NCI-H187 (cell line): ENCODE measurements around the gene SCFD2.

Source experiments
- DNase-seq, 2 experiments: peaks; one replicate each; lab custom pipeline; 2025; lab: John Stamatoyannopoulos, UW

Gene SCFD2

DNA sequence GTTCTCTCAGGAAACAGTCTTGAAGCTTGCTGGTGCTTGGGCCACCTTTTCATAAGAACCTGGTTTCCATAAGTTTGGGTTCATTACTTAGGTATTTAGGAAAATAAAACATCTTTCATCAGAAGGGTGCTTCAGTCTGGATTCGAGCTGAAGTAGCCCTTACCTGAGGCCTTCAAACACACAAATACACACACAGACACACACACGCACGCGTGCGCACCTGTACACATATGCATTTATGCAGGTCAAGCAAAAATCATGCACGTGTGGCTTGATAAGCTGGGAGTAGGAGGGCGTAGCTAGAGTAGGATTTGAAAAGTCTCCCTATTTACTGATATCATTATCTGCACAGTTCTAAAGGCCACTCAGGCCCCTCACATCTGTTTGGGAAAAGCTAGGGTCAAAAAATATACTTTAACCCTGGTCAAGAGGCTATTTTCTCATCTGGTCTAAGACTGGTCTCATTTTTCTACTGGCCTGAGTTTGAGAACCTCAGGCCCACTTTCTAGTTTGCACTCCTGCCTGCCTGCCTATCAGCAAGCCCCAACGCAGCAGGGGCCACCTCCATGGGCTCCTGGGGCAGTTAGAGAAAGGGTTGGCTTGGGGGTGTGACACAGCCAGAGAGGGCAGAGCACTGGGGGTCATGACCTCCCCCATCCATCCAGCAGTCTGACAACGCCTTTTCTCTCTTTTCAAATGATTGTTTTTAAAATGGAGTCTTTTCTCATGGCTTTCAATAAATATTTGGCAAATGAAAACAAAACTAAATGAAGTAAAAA lies 439.5 kb downstream of the SCFD2 start:
- DNase-seq: no peak

DNA sequence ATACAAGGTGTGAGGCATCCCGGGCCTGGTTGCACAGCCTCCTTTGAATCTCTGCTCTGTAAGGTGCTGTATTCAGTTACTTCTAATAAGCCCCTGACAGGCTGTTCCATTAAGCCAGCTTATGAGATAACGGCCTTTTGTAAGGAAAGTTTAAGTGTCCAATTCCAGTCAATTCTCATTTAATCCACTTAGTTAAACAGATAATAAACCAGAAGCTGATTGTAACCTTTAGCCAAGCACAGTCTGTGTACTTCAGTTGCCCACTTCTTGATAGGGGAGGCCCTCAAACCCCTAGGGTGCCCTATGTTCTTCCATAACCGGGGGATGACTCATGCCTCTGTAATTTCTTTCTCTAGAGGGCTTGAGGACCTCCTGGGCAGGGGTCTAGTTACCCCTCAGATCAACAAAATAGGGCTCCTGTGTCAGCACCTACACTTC lies 440.3 kb downstream of the SCFD2 start:
- DNase-seq: no peak

DNA sequence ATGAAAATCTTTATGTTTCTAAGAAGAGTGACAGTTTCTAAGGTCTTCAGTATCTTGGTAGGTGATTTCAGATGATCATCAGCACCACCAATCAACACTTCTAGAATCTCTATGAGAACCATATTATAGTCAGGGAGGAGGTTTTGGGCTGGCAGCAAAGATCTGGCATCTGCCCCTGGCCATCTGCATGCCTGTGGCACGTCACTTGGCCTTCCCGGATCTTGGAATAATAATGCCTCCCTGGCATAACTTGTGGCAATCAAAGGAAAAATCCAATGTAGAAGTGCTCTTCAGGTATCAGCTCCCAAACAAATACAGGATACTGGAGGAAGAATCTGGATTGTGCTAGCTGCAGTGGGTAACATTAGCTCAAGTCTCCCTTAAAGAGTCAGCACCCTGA lies 446.4 kb downstream of the SCFD2 start:
- DNase-seq: no peak

DNA sequence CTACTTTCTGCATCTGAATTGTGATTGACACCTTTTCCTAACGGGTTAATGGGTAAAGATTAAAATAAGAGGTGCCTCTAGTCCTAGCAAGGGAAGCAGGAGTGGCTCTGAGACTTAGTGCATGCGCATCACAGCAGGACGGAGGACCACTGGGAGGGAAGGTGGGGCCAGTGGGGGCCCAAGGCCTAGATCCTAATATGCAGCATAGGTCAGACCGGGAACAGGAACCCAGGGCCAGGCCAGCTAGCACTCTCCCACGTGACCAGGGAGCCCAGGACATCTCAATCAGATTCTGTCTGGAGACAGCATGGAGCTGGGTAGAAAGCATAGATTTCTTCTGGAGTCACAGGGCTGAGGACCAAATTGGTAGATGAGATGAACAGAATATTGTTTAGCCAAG lies 448.0 kb downstream of the SCFD2 start:
- no peak for DNase-seq

DNA sequence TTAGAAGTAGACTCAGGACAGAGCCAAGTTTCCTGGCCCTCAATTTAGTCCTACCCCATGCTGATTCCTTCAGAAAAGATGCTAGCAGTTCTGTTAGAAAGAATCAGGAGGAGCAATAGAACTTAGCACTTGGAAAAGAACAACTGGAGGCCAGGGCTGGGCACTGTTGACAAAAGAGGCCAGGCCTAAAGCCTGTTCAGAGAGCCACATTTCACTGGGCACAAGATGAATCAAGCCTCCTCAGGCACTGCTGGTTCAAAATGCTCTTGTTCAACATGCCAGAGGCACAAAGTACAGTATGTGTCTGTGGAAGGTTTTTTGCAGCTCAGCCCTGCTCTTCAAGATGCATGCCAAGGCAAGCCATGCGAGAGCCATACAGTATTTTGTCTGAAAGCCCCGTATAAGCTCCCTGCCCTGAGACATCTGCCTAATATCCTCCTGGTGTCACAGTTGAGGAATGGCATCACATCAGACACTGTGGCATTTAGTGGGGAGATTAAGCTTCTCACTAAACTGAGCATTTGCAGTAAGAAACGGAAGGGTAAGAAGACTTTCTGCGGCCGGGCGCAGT lies 450.0 kb downstream of the SCFD2 start:
- no peak for DNase-seq

DNA sequence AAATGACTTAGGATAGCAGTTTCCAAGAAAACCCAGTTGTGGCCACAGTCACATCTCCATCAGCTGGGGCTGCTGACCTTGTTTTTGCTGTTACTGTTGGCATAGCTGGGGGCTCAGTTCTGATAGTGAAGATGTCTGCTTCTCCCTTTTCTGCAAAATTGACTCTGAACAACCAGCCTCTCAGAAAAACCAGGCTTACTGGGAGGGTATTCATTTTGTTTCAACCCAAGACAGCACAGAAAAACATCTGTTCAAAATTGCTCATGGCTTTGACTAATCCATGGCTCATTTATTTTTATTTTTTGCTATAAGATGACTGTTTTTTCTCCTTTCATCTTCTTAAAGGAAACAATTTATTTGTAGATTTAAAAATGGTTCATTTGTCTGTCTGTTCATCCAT lies 450.7 kb downstream of the SCFD2 start:
- DNase-seq: no peak

DNA sequence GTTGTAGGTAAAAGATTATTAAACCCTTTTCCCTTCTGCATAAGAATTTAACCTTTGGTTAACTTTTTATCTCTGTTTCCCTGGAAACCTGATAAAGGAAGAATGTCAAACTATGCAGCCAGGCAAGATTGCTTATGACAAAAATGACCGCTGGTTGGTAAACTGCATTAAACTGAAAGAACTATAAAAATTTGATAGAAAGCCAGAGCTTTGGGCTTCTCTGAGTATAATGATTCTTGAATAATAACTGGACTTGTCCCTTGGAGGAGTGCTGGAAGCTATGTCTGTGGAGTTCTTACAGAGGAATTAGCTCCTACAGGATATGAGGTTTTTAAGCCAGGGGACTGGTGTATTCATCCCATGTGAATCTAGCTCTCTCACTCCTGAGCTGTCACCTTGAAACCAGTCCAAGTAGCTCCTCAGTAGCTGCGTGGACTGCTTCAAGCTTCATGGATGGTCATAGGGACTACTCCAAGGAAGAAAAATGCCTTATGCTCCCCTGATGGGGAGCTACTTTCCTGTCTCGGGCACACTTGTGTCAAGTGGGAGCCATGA lies 451.7 kb downstream of the SCFD2 start:
- no peak for DNase-seq

DNA sequence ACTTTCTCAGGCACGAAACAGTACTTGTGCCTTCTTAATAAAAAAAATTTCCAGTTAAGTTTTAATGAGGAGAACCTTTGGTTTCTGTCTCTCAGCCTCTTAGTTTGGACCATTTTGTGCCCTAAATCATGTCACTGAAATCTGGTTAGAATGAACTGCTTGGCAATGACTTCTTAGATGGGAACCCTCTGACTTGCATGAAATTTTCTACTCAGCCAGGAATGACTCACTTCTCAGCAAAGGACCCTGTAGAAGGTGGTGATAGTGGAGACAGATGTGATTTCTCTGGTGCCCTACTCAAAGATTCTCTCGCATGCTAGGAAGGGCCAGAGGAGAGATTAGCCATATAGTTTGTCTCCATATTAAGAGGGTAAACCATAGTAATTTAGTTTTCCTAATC lies 453.3 kb downstream of the SCFD2 start:
- no peak for DNase-seq

DNA sequence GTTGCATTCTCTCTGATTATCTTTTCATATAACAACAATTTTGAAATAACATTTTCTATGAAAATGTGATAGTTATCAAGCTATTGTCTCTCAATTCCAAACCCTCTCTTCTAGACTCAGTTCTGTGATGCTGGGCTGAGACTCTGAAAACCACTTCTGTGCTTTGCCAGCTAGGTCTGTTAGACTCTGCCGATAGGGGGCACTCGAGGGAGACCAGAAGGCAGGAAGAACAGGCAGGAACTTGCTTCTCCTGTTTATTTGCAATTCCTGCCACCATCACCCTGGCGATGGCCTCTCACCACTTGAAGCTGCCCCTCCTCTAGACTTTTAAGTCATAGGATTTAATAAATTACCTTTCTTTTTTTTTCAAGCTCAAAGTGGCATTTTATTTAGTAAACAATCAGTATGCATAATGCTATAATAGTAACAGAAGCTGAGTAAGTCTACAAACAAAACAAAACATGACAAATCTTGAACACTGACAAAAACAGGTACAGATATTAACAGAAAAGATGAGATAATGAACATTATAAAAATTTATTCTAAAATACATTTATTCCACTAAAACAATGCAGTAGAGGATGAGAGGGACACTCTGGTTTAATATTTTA lies 454.1 kb downstream of the SCFD2 start:
- DNase-seq: peak; percentile 57 to 84

DNA sequence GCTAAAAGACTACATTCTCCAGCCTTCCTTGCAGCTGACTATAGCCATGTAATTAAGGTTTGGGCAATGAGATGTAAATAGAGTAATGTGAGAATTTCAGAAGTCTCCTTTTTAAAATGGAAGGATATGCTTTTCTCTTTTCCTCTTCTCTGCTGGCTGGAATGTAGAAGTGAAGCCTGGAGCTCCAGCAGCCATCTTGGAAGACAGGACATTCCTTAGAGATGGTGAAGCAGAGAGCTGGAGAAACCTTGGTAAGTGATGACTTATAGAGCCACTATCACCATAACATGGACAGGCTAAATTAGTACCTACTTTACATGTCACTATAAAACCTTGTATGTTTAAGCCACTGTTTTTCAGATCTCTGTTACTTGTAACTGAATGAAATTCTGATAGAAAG lies 455.7 kb downstream of the SCFD2 start:
- no peak for DNase-seq

DNA sequence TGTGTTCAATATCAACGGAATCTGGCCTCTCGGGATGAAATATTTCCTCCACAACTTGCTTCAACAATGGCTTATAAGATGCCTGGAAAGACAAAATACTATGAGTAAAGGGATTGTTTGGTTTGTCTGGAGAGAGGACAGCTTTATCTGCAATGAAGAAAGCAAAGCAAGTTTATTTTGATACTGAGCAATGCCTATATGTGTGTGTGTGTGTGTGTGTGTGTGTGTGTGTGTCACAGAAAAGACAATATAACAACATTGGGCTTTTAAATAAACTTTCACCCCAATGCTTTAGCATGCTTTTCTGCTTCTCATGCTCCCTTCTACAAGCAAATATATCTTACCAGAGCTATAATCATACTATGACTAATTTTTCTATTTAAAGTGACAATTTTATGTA lies 458.4 kb downstream of the SCFD2 start:
- DNase-seq: no peak

DNA sequence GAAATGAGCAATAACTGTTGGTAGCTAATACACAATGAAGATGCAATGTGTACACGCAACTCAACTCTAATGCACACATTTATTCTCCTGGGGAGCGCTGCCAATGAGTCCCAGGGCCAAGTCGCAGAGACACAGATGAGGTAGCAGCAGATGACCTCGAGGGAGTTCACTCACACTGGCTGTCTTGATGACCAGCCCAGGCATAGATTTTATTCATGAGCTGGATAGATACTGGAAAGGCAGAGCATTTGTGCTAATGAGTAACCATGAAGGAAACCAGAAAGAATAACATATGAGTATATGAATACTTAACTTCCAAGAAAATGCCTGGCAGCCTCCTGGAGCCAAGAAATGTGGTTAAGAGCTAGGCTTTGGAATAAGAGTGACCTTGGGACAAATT lies 461.4 kb downstream of the SCFD2 start:
- no peak for DNase-seq

DNA sequence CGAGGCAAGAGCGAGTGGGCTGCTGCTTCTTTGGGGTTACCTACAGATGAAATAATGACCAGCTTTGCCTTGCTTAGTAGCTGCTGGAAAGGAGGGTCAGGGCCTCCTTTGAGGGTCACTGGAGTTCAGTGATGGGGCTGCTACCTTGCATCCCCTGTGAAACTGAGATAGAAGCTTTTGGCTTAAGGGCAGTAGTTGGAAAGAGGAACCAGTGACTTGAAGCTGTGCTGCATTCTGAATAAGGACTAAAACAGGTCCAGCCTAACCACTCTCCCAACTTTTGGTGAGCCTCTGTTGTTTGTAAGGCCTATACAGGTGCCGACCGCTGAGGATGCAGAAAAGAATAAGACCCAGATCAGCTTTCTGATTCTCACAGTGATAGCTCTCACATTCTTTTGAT lies 462.6 kb downstream of the SCFD2 start:
- DNase-seq: no peak

DNA sequence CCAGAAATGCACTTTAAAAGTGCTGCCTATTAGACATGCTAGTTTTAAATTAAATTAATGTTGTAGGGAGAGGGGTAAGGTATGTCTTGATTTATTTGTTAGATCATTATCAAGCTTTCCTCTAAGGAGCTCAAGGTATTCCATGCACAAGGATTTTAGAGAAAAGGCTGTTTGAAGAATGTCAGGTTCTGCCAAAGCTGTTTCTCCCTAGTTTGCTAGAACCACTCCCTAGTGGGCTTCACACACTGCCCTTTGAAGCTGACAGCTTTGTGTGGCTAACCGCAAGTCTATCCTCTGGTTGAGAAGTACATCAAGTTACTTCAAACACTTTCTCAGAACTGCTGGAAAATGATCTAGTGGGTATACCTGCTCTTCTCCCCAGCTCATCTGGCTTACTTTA lies 471.4 kb downstream of the SCFD2 start:
- no peak for DNase-seq

DNA sequence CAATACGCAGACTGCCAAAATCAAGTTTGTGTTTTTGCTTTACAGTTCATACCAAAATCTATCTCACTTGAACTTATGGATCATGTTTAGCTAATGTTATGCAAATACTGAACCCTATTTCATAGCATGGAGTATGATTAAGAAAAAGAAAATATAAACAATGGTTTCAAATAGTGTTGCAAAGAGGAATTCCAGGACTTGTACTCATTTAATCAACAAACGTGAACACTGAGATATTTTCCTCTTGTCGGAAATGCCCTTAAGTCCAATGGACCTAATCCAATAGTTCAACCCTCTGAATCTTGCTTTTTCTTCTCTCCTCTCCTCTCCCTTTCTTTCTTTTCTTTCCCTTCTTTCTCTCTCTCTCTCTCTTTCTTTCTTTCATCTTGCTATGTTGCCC lies 473.0 kb downstream of the SCFD2 start:
- DNase-seq: no peak

DNA sequence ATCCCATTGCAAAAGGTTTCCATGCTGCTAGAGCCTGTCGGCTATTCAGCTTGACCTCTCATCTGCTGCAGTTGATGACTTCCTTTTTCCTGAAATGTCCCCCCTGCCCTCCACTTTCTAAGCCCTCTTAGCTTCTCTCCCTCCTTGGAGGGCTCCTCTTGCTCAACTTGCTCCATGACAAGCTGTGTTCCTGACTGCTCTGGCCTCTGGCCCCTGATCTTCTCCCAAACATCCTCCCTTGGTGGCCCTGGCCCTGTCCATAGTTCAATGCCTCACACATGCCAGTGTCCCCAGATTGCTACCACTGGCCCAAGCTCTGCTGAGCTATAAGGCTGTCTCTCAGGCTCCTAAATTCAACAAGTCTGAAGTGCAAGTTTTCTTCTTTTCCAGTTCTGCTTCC lies 474.1 kb downstream of the SCFD2 start:
- no peak for DNase-seq

DNA sequence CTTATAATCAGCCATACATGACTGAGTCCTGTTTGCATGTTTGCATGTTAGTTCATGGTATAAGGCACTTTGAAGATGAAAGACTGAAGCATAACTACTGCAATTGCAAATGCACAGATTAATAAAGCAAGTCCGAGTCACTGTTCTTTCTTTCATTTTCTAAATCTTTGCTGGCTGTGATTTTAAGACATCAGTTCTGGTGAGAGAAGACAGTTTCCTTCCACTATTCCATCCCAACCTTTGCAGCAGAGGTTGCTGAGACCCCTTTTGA lies 475.4 kb downstream of the SCFD2 start:
- DNase-seq: no peak

DNA sequence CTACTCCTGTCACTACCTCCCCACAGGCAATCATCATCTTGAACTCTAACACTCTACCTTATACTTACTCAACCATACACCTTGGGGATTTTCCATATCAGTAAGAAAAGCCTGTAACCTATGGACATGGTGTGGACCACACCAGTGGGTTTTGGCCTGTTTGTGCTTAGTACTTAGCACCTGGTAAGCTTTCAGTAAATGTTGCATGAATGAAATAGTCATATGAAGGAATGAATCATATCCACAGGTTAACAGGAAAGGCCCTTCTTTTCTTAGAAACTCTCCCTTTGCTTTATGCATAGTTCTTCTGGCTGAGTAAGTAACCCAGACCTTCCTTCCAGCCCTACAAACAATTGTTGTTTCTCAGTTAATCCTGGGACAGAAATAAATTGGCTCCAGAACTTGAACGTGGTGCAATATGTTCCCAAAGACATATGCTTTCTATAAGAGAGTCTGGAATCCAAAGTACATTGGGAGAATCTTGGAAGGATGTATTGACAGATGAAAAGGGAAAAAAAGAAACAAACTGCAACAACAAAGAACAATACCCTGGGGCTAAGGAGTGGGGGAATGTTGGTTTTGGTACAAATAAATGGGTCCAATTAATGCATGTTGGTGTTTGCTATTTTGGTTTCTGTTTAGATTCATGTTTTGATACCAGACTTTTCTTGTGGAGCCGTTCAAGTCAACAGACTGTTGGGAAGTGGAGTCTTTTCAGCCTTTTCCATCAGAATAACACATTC lies 475.9 kb downstream of the SCFD2 start:
- DNase-seq: no peak

DNA sequence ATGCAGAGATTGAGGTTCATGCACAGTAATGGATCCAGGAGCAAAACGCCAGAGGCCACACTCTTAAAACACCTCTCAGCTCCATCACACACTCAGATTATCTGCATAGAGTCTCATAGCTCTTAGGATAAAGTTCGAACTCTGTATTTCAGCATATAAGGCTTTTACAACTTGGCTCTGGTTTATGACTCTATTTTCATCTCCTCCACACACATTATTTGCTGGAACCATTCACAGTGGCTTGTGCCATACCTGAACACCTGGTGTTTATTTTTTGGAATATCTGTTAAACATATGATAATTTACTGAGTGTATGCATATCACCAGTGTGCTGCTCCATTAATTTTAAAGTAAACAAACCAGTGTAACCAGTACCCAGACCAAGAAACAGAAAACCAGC lies 476.5 kb downstream of the SCFD2 start:
- DNase-seq: no peak

DNA sequence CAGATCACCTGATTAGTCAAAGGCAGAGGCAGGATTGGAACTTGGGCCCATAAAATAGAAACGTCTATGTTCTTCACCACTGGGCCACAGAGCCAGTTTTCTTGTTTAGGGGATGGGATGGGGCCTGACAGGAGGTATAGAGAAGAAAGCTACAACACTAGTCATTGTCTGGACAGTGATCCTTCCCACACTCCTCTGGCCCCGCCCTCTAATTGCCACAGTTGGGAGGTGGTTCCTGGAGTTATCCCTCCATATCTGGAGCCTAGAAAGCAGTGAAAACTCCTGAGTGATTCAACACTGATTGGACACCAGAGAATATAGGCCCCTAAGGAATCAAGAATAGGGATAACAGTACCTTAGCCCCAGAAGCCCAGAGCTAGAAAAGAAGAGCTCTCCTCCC lies 480.9 kb downstream of the SCFD2 start:
- DNase-seq: no peak

DNA sequence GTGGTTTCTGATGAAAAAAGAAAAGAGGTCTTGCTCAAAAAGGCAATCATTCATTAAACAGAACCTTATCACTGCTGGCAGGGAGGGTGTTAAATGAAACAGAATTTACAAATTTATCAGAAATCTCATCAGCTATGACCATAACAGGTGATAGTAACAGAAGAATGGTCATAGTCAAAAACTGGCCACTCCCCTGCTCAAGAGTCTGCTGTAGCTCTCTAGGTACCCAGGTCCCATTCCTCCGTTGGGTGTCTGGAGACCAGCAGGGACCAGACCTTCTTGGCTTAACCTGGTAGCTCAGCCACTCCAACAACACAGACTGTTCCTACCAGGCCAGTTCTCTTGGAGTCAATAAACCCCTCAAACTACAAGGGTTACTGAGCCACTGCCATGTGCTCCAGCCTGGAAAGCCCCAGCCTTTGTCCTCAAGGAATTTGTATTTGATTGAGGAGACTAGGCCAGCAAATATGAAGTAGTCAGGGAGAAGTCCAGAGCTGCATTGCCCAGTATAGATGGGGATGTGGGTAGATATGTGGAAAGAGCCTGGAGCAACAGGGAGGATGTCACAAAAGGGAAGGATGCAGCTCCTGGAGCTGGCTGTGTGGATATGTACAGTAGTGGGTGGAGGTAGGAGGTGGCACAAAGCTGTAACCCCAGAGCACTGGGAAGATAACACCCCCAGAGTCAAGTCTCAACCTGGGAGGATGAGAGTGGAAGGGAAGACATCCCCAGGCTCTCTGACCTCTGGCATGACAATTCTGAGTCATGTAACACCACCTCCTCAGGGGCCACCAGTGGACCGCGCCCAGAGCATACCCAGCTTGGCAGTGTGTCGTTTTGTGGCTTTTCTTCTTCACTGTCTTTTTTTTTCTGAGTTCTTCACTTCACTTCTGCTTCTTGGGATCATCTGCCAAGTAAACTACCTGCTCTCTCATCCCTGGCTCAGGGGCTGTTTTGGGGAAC lies 481.9 kb downstream of the SCFD2 start:
- DNase-seq: no peak

DNA sequence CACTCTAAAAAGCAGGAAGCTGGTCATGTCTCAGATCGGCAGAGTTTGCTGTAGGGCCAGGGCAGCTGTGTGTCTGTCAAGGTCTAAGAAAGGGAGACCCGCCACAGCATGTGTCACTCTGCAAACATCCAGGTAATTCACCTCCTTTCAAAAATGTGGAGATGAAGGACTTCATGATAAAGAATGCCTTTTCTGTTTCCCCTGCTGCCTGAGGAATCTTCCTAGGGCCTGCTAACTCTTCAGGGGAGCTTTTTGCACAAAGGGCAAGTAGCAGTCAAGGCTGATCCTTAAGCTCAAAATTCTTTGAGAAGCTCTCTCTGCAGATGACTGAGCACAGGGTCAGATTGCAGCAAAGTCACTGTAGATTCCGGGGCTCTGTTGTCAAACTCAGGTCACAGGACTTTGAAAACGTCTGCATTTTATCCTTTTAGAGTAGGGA lies 482.7 kb downstream of the SCFD2 start:
- no peak for DNase-seq
